Measurements from ENCODE around the gene KRTAP10-5.

- TF ChIP-seq POLR2AphosphoS5 (IDR thresholded peaks at IDR 0.05; ENCODE audit: low read depth, low read length) (no peak), PAX5 (IDR thresholded peaks at IDR 0.05; ENCODE audit: insufficient read depth, low read length, severe bottlenecking) (no peak), POLR2A (IDR thresholded peaks at IDR 0.05; ENCODE audit: low read depth, low read length) (no peak), TAF1 (IDR thresholded peaks at IDR 0.05; ENCODE audit: low read depth, low read length) (no peak), SPI1 (IDR thresholded peaks at IDR 0.05; ENCODE audit: low read depth, low read length) (no peak)
These were observed 12.1 kb downstream of the KRTAP10-5 start for GRCh38 chr21:44568261-44568660.

All from GM12891 (cell line).